ENCODE data around the gene CENPW.

Gene CENPW

DNA sequence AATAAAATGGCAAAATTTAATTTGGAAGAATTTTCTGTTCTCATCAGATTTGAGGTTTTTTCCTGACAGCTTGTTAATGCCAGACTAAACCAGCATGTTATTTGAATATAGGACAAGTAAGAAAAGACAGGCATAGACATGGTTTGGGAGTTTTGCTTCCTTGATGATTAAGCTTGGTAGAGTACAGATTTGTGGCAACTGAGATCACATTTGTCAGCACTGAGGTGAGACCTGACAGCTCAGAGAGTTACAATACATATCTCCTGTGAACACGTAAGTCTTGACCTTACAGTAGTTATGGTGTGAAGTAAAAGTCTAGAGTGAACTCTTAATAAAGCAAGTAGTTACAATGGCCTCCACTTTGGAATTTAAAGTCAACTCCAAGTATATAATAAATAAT, 34.5 kb downstream of the CENPW start:
- no peak for DNase-seq

- no peak for DNase-seq
Observed at GRCh38 chr6:126376682-126377081, 36.8 kb downstream of the CENPW start.

- no peak for DNase-seq
Observed at GRCh38 chr6:126377594-126378153, 37.8 kb downstream of the CENPW start.

- no peak for DNase-seq
Observed at GRCh38 chr6:126380072-126380583, 40.2 kb downstream of the CENPW start.

DNA sequence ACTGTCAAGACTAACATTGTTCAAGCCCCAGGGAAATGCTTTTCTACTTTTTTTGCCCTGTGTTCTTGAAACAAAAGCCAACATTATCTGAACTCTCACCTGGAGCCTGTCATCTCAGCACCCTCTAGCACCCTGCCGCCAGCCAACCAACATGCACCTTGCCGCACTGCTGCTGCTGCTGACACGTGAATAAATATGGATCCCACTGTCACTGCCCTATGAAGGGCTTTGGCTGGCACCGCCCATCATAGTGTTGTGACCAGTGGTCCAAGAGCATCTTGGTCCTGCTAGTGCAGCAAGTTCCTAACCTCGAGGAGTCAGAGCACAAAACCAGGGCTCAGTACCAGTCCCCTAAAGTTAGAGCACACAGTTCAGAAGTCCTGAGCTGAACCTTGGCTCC, 41.6 kb downstream of the CENPW start:
- DNase-seq: no peak

- DNase-seq: no peak
Observed at GRCh38 chr6:126383203-126383602, 43.3 kb downstream of the CENPW start.

GRCh38 chr6:126385536-126385935, 45.6 kb downstream of the CENPW start:
- no peak for DNase-seq

DNA sequence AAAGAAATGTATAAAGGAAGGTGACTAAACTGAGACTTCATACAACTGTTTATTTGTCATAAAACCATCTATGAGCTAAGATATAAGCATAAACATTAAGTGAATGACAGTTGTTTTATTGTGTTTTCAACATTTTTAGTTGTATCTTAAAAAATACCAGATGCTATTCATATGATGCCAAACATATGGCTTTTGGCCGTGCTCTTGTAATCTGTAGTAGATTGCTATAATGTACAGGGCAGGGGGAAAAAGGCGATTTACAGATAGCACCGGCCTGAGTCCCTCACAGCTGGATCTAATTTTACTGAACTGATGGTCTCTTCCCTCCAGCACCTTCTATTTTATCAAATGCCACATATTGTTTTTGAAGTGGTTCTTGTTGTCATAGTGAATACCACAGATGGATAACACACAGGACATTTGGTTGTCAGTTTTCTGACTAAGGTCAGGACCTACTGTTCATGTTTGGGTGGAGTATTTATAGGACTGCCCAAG, 48.2 kb downstream of the CENPW start:
- DNase-seq: no peak

DNA sequence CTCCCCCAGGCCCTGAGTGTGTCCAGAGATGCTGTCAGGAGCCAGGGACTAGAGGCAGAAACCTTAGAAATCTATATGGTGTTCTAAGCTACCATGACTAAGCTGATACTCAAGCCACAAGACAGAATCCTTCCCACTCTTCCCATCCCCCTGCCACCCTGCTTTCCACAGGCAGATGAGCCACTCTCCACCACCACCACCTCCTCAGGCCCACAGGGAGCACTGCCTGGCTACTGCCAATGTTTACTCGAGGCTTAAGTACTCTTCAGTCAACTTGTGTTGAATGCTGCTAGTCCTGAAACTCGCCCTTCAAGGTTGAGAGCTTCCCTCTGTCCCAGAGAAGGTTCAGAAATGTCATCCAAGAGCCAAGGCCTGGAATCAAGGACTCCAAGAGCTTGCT, 56.2 kb downstream of the CENPW start:
- no peak for DNase-seq
